Panc1 (cell line): ENCODE results near the gene MYO16.

ENCODE experiments used
- CTCF ChIP-seq: fragments of 450-650 bp; IDR thresholded peaks from 2 replicates; pipeline ENCODE4 v1.5.1; 2017; ENCODE audit warnings: mild to moderate bottlenecking
- REST ChIP-seq, 2 experiments: IDR thresholded peaks; 2 replicates each; pipeline ENCODE4 v1.6.1; 2011 to 2012; ENCODE audit warnings: low read depth in 2 of 2, control low read depth in 1 of 2, low read length in 1 of 2, mild to moderate bottlenecking in 1 of 2, moderate library complexity in 1 of 2; ENCODE audit not compliant: insufficient read depth in 1 of 2
- TCF7L2 ChIP-seq: IDR thresholded peaks from 2 replicates; pipeline ENCODE4 v1.6.1; 2011; ENCODE audit warnings: mild to moderate bottlenecking, low read depth, low read length, inconsistent platforms

- TF ChIP-seq TCF7L2 (no peak), CTCF (no peak), REST (IDR thresholded peaks at IDR 0.05; ENCODE audit: insufficient read depth in 1 of 2, low read depth in 2 of 2, low read length in 1 of 2) (no peak)
Observed at GRCh38 chr13:109165417-109165904, 536.0 kb downstream of the MYO16 start.
